Stomach (tissue), 9 donors: ENCODE results near the gene ARHGAP22. TPM values are rescaled to one million over a fixed set of nuclear protein-coding genes. Genes with fewer than 3 reads are reported as not detected.

Experiments used
- DNase-seq, 2 donors: peaks; one replicate each; pipeline versions ENCODE4 v3.0.0 to v3.0.0-alpha.2; 2013 to 2019
- H3K27ac ChIP-seq, 5 donors: fragments of 200-600 bp in 4 of 5; sonication (generic) in 4 of 5; one replicate each; pipeline ENCODE4 v1.5.1; 2013 to 2019; ENCODE audit warnings: mild to moderate bottlenecking in 1 of 5, moderate library complexity in 1 of 5
- H3K27me3 ChIP-seq, 3 donors: fragments of 200-600 bp; sonication (generic); one replicate each; pipeline ENCODE4 v1.5.1; 2017 to 2019; ENCODE audit warnings: mixed run types in 1 of 3
- H3K36me3 ChIP-seq, 4 donors: fragments of 200-600 bp; sonication (generic); 1 replicate in 3 of 4; 2 replicates in 1 of 4; pipeline ENCODE4 v1.5.1; 2016 to 2019
- H3K4me1 ChIP-seq, 4 donors: fragments of 200-600 bp; sonication (generic); one replicate each; pipeline ENCODE4 v1.5.1; 2016 to 2019
- H3K4me3 ChIP-seq, 4 donors: fragments of 200-600 bp; sonication (generic) in 3 of 4; one replicate each; pipeline ENCODE4 v1.5.1; 2016 to 2019; ENCODE audit warnings: mild to moderate bottlenecking in 1 of 4
- H3K9me3 ChIP-seq, 4 donors: fragments of 200-600 bp; sonication (generic); one replicate each; pipeline ENCODE4 v1.5.1; 2016 to 2019
- CTCF ChIP-seq, 7 experiments: fragments of 450-650 bp in 4 of 7; fragments of 200-600 bp in 3 of 7; sonication (generic) in 3 of 7; IDR thresholded peaks; one replicate each; pipeline ENCODE4 v1.5.1; 2016 to 2019; ENCODE audit warnings: antibody characterized with exemption in 7 of 7, control low read depth in 2 of 7, mild to moderate bottlenecking in 1 of 7
- EP300 ChIP-seq: sonication (generic); formaldehyde crosslinking; IDR thresholded peaks from one replicate; pipeline ENCODE4 v1.6.1; 2017; ENCODE audit warnings: antibody characterized with exemption
- POLR2A ChIP-seq, 4 donors: fragments of 450-650 bp; IDR thresholded peaks; one replicate each; pipeline ENCODE4 v1.6.1; 2016; ENCODE audit warnings: antibody characterized with exemption in 4 of 4, control low read depth in 2 of 4, mild to moderate bottlenecking in 1 of 4, moderate library complexity in 1 of 4
- POLR2AphosphoS5 ChIP-seq, 3 donors: sonication (generic); formaldehyde crosslinking; IDR thresholded peaks; one replicate each; pipeline ENCODE4 v1.6.1; 2016; ENCODE audit warnings: antibody characterized with exemption in 3 of 3
- WGBS, 5 donors: extraction: QIAGEN DNeasy Blood & Tissue Kit in 3 of 5; methylation state at CpG; one replicate each; pipeline versions ENCODE4 v1.1.5 to v1.1.7; 2013 to 2018; 5-methylcytosine and 5-hydroxymethylcytosine counted together
- intact Hi-C: fragments of 100-400 bp; cut with DNase I; formaldehyde crosslinking; loops from one replicate; pipeline ENCODE4 v1.15.1; 2023; ENCODE audit warnings: low total_unique reads
- polyA plus RNA-seq, 3 donors: library from polyadenylated mRNA; stranded (reverse); fragments of 200-250 nt; gene quantifications; one replicate each; pipeline ENCODE4 v1.2.3, GENCODE V29; 2013
- total RNA-seq, 5 donors: library from RNA; depleted of rRNA; stranded (reverse); fragments of >200 nt; gene quantifications; one replicate each; pipeline versions ENCODE4 v1.1.0 to v1.2.3, GENCODE V29; 2014 to 2016
- donor health status: healthy with polysubstance abuse.
- donor health status: Bipolar disorder and iron deficiency.
- donor health status: healthy.

Gene ARHGAP22
- total and polyA plus RNA-seq, 8 donors = 1.3 to 28.6 (median 2.2) TPM; not detected in 1

GRCh38 chr10:48444266-48444665 is 160.6 kb downstream of the ARHGAP22 start:
- Histone ChIP-seq H3K27ac (no peak overlapping the region), H3K4me1 (peaks cover 0 to 4% (median under 1%) of the 10 kb centered on the region in 4 donors), H3K36me3 (no peaks in the 10 kb centered on the region), H3K9me3 (no peaks in the 10 kb centered on the region), H3K27me3 (peaks cover 0 to 4% (median 0%) of the 10 kb centered on the region in 3 donors), H3K4me3 (no peak overlapping the region)
- 16 to 40% (median 31%) methylated on average over 2 of the region's 2 CpGs for WGBS, 5 donors
- peak in 1 of 2 donors; percentile 25 for DNase-seq
- intact Hi-C loops = no loop called here
- no peak for TF ChIP-seq POLR2AphosphoS5 (IDR thresholded peaks at IDR 0.05)
- TF ChIP-seq CTCF (IDR thresholded peaks at IDR 0.05) = peak in 2 of 7 experiments; percentile 6 to 14

- DNase-seq = no peak
- H3K36me3 ChIP-seq = peaks cover 0 to 6% (median 5%) of the 10 kb centered on the region in 4 donors
- H3K27me3 ChIP-seq = no peaks in the 10 kb centered on the region
- H3K4me1 ChIP-seq = peaks cover 0 to 7% (median 2%) of the 10 kb centered on the region in 4 donors
- H3K27ac ChIP-seq = no peak overlapping the region
- intact Hi-C loops = no loop called here
- 76 to 91% (median 82%) methylated on average over 4 to 5 of the region's 5 CpGs for WGBS, 5 donors
- no peaks in the 10 kb centered on the region for H3K9me3 ChIP-seq
- TF ChIP-seq CTCF (IDR thresholded peaks at IDR 0.05) (no peak), POLR2AphosphoS5 (IDR thresholded peaks at IDR 0.05) (no peak), EP300 (no peak), POLR2A (IDR thresholded peaks at IDR 0.05) (no peak)
- no peak overlapping the region for H3K4me3 ChIP-seq
Measured at GRCh38 chr10:48442809-48443177, 162.1 kb downstream of the ARHGAP22 start.

GRCh38 chr10:48442090-48442808 is 162.6 kb downstream of the ARHGAP22 start:
- no peak for DNase-seq
- intact Hi-C loops = no loop called here
- H3K27me3 ChIP-seq = no peaks in the 10 kb centered on the region
- 68 to 80% (median 77%) methylated on average over 6 to 11 of the region's 11 CpGs for WGBS, 5 donors
- H3K4me1 ChIP-seq = peaks cover 0 to 7% (median 2%) of the 10 kb centered on the region in 4 donors
- no peak for TF ChIP-seq POLR2AphosphoS5 (IDR thresholded peaks at IDR 0.05)
- no peak for TF ChIP-seq POLR2A (IDR thresholded peaks at IDR 0.05)
- no peak for TF ChIP-seq EP300
- TF ChIP-seq CTCF (IDR thresholded peaks at IDR 0.05) = no peak
- no peak overlapping the region for H3K27ac ChIP-seq
- no peak overlapping the region for H3K4me3 ChIP-seq
- H3K9me3 ChIP-seq = no peaks in the 10 kb centered on the region
- H3K36me3 ChIP-seq = peaks cover 0 to 11% (median 10%) of the 10 kb centered on the region in 4 donors

GRCh38 chr10:48440771-48441170 is 164.1 kb downstream of the ARHGAP22 start:
- Histone ChIP-seq H3K36me3 (peaks cover 0 to 23% (median 22%) of the 10 kb centered on the region in 4 donors), H3K27me3 (no peaks in the 10 kb centered on the region), H3K9me3 (no peaks in the 10 kb centered on the region), H3K4me1 (peaks cover 0 to 7% (median 2%) of the 10 kb centered on the region in 4 donors), H3K27ac (no peak overlapping the region), H3K4me3 (no peak overlapping the region)
- TF ChIP-seq POLR2A (IDR thresholded peaks at IDR 0.05) (no peak), EP300 (no peak), CTCF (IDR thresholded peaks at IDR 0.05) (no peak)
- no peak for DNase-seq
- intact Hi-C loops = no loop called here
- WGBS, 5 donors = 93 to 98% (median 96%) methylated on average over 4 of the region's 4 CpGs
